GM12878 (cell line): ENCODE measurements around the gene GNG12. TPM values are rescaled to one million over a fixed set of nuclear protein-coding genes. Genes with fewer than 3 reads are reported as not detected.
A peak's percentile ranks its signal among the peaks of the same experiment; 100 is the strongest.

Experiments used
- ATAC-seq: fragments of 200-7000 bp; cut with Tn5 transposase; 3 replicates; pipeline ENCODE4 v1.9.1; 2020; ENCODE audit warnings: mild to moderate bottlenecking, moderate library complexity
- BruUV-seq: library from RNA; stranded (reverse); fragments of 400-500 nt; replicated peaks from 2 replicates; lab custom pipeline; 2021; lab: Mats Ljungman, UMichigan
- CTCF ChIA-PET: fragments of 300-600 bp; sonication (Branson Sonifier 250); formaldehyde crosslinking; extraction: SDS; loops from one replicate; lab custom pipeline; 2021; ENCODE audit warnings: inconsistent platforms; lab: Yijun Ruan, JAX
- POLR2A ChIA-PET: fragments of 350-600 bp; formaldehyde crosslinking; extraction: SDS; loops from one replicate; lab custom pipeline; 2021; ENCODE audit warnings: inconsistent platforms; lab: Charles Lee
- RAD21 ChIA-PET: fragments of 300-600 bp; sonication (Branson Sonifier 250); formaldehyde crosslinking; loops from one replicate; lab custom pipeline; 2023; ENCODE audit warnings: antibody characterized with exemption; ENCODE audit not compliant: unreplicated experiment; lab: Charles Lee
- SMC1A ChIA-PET: fragments of 300-600 bp; sonication (Branson Sonifier 250); formaldehyde crosslinking; loops from one replicate; lab custom pipeline; 2023; ENCODE audit not compliant: unreplicated experiment, uncharacterized antibody; lab: Charles Lee
- DNase-seq: peaks from one replicate; pipeline ENCODE4 v3.0.0-alpha.2; 2011; ENCODE audit warnings: low read depth, low spot score
- FAIRE-seq: peaks from 3 replicates; lab custom pipeline; 2011; peaks lifted over from hg19 to GRCh38; lab: Jason Lieb, UNC
- H2AFZ ChIP-seq: 2 replicates; pipeline ENCODE4 v1.6.0; 2011; ENCODE audit warnings: low read depth, low read length, control low read depth; ENCODE audit not compliant: control insufficient read depth
- H3K27ac ChIP-seq: 2 replicates; pipeline ENCODE4 v1.5.1; 2011; ENCODE audit warnings: control low read depth; ENCODE audit not compliant: control insufficient read depth, insufficient read depth
- H3K27me3 ChIP-seq, 2 experiments: replicated peaks in 1 of 2; 2 replicates each; pipeline versions ENCODE4 v1.6.0 to v1.6.1; 2011; ENCODE audit warnings: low read length in 1 of 2; ENCODE audit not compliant: control insufficient read depth in 2 of 2, insufficient read depth in 2 of 2
- H3K36me3 ChIP-seq, 2 experiments: 2 replicates each; pipeline ENCODE4 v1.5.1; 2011; ENCODE audit warnings: low read length in 1 of 2; ENCODE audit not compliant: control insufficient read depth in 2 of 2, insufficient read depth in 2 of 2
- H3K4me1 ChIP-seq: 2 replicates; pipeline ENCODE4 v1.6.1; 2011; ENCODE audit warnings: mild to moderate bottlenecking, low read length, moderate library complexity, mixed read lengths; ENCODE audit not compliant: control insufficient read depth, insufficient read depth
- H3K4me2 ChIP-seq: 2 replicates; pipeline ENCODE4 v1.6.0; 2011; ENCODE audit warnings: control low read depth; ENCODE audit not compliant: control insufficient read depth, insufficient read depth
- H3K4me3 ChIP-seq: fragments of 200-600 bp; sonication (generic); 2 replicates; pipeline ENCODE4 v1.5.1; 2016
- H3K79me2 ChIP-seq: 2 replicates; pipeline ENCODE4 v1.6.0; 2011; ENCODE audit warnings: low read length; ENCODE audit not compliant: control insufficient read depth, insufficient read depth
- H3K9ac ChIP-seq: 2 replicates; pipeline ENCODE4 v1.8.0; 2011; ENCODE audit warnings: low read length, control low read depth, mixed read lengths; ENCODE audit not compliant: control insufficient read depth, insufficient read depth
- H3K9me3 ChIP-seq: replicated peaks from 3 replicates; pipeline ENCODE4 v1.5.1; 2011; ENCODE audit warnings: mild to moderate bottlenecking, low read length; ENCODE audit not compliant: control insufficient read depth, insufficient read depth
- H4K20me1 ChIP-seq: 2 replicates; pipeline ENCODE4 v1.6.0; 2011; ENCODE audit not compliant: control insufficient read depth, insufficient read depth
- DPF2 ChIP-seq: fragments of 450-650 bp; IDR thresholded peaks from 2 replicates; pipeline ENCODE4 v1.6.1; 2017; ENCODE audit warnings: mild to moderate bottlenecking
- GABPA ChIP-seq: IDR thresholded peaks from 2 replicates; pipeline ENCODE4 v1.6.1; 2014; ENCODE audit warnings: antibody characterized with exemption, low read depth, mild to moderate bottlenecking, inconsistent platforms
- KLF5 ChIP-seq: fragments of 450-650 bp; IDR thresholded peaks from 2 replicates; pipeline ENCODE4 v1.6.1; 2014; ENCODE audit warnings: mild to moderate bottlenecking; ENCODE audit not compliant: partially characterized antibody
- MTA2 ChIP-seq: fragments of 450-650 bp; IDR thresholded peaks from 2 replicates; pipeline ENCODE4 v1.6.1; 2016; ENCODE audit warnings: low read depth, mild to moderate bottlenecking, moderate library complexity
- NBN ChIP-seq: fragments of 450-650 bp; IDR thresholded peaks from 2 replicates; pipeline ENCODE4 v1.6.1; 2016
- NRF1 ChIP-seq: conservative IDR thresholded peaks from 2 replicates; pipeline ENCODE4 v1.6.1; 2011; ENCODE audit warnings: mild to moderate bottlenecking, low read depth, low read length, improper control_type of control experiment
- RELA ChIP-seq: fragments of 450-650 bp; IDR thresholded peaks from 2 replicates; pipeline ENCODE4 v1.8.0; 2014; ENCODE audit warnings: borderline replicate concordance; ENCODE audit not compliant: partially characterized antibody
- ZBTB4 ChIP-seq: fragments of 450-650 bp; formaldehyde crosslinking; IDR thresholded peaks from 2 replicates; pipeline ENCODE4 v1.4.0; 2022; ENCODE audit warnings: mild to moderate bottlenecking, moderate library complexity
- WGBS: methylation state at CpG from one replicate; pipeline ENCODE4 v1.1.6; 2016; ENCODE audit warnings: low lambda C conversion rate; ENCODE audit not compliant: insufficient replicate concordance, insufficient coverage; ENCODE audit errors: missing lambda C conversion rate; 5-methylcytosine and 5-hydroxymethylcytosine counted together
- in situ Hi-C: fragments of 300-500 bp; cut with MboI; formaldehyde crosslinking; loops from 9 replicates; pipeline ENCODE4 v1.14.3; 2018; ENCODE audit warnings: mixed read lengths
- intact Hi-C: fragments of 100-400 bp; cut with micrococcal nuclease; formaldehyde crosslinking; loops from one replicate; pipeline ENCODE4 v1.14.2; 2022; ENCODE audit not compliant: unreplicated experiment
- polyA plus RNA-seq, 11 experiments: library from polyadenylated mRNA; depleted of rRNA in 4 of 11; unstranded in 6 of 11; stranded (reverse) in 5 of 11; fragments of >200 nt; fragmentation: Nextera tagmentation in 4 of 11; fragmentation: Illumina TruSeq in 1 of 11; extraction: Ambion mirVana in 4 of 11; extraction: Trizol in 1 of 11; gene quantifications; 1 replicate in 1 of 11; 2 replicates in 10 of 11; pipeline versions ENCODE4 v1.2.1 to v1.2.3, GENCODE V29; 2011 to 2016; ENCODE audit warnings: inconsistent platforms in 2 of 11, missing spikeins in 2 of 11, low read depth in 1 of 11
- total RNA-seq, 4 experiments: library from RNA; depleted of rRNA in 3 of 4; stranded (reverse); fragments of >200 nt in 3 of 4; fragmentation: Illumina TruSeq in 1 of 4; extraction: Trizol in 1 of 4; gene quantifications; 2 replicates each; pipeline versions ENCODE4 v1.2.1 to v1.2.3, GENCODE V29; 2013 to 2021
- TF ChIP-seq, protein P1 (sequence below): IDR thresholded peaks from 2 replicates; pipeline ENCODE4 v1.6.1; 2011; ENCODE audit warnings: borderline replicate concordance, low read depth, mild to moderate bottlenecking, moderate library complexity, low read length; ENCODE audit not compliant: insufficient read depth, poor library complexity, severe bottlenecking

GNG12 gene
- total and polyA plus RNA-seq, 10 of the 15 experiments (the other 5 are each of a cell fraction or from before 2014, with no cell fraction given): 0.22 to 32.8 (median 0.35) TPM

DNA sequence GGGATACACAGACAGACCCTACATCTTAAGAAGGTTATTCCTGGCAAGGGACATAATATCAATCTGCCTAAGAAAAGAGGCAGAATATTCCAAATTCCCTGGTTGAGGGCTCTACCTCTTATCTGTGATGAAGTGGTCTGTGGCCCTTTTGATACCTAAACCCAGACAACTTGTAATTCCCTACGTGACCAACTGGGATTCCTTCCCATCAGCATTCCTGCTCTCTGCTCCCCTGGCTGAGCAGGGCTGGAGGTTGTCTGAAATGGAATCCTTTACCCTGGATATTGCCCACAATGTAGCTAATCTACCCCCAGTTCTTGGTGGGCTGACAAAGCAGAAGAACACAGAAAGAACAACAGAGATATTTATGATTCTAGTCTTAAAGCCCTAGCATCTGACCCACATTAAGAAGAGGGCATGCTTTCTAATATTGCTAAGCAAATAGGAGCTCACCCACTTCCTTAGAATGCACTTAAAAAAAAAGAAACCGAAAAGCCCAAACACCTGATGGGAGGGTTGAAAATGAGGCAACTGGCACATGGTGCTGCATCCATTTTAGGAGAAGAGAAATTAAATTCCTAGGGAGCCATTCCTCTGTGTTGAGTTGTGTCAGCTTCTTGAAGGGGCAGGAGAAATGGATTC, 111.5 kb downstream of the GNG12 start:
- no peak overlapping the region for H3K4me3 ChIP-seq
- no peaks in the 10 kb centered on the region for H4K20me1 ChIP-seq
- ATAC-seq (peak; percentile 17; the same call in 1 of the 3 replicates), DNase-seq (no peak), FAIRE-seq (no peak)
- POLR2A ChIA-PET: interaction anchor here (0.7 to 1.7 kb wide), 4 partner anchors 9 to 16 kb away, joined by 3 to 6 read pairs (median 4); no protein-coding TSS in a partner anchor
- 18% methylated on average over 2 of the region's 2 CpGs for WGBS
- SMC1A ChIA-PET: interaction anchor here (0.6 to 6.4 kb wide), 8 partner anchors 9 to 39 kb away, joined by 3 to 33 read pairs (median 6); no protein-coding TSS in a partner anchor
- no peaks in the 10 kb centered on the region for H3K27me3 ChIP-seq
- H3K4me2 ChIP-seq: no peak overlapping the region
- CTCF ChIA-PET: interaction anchor here (0.7 to 4.8 kb wide), 7 partner anchors 20 to 161 kb away, joined by 3 to 24 read pairs (median 4); no protein-coding TSS in a partner anchor
- H3K9ac ChIP-seq: no peak overlapping the region
- RAD21 ChIA-PET: interaction anchor here (0.8 to 1.7 kb wide), 4 partner anchors 30 to 44 kb away, joined by 3 to 10 read pairs (median 4); no protein-coding TSS in a partner anchor
- no peak overlapping the region for H3K27ac ChIP-seq
- H3K79me2 ChIP-seq: no peaks in the 10 kb centered on the region
- no TSS peak for BruUV-seq
- no peaks in the 10 kb centered on the region for H3K36me3 ChIP-seq
- H3K9me3 ChIP-seq: no peaks in the 10 kb centered on the region
- in situ Hi-C loops (no loop called here), intact Hi-C loops (no loop called here)
- H2AFZ ChIP-seq: peak overlapping the region; percentile 51
- H3K4me1 ChIP-seq: peaks cover 3% of the 10 kb centered on the region; the same call in 1 of the 2 replicates
- TF ChIP-seq NBN (no peak), DPF2 (no peak), GABPA (no peak)

- DNase-seq (no peak), ATAC-seq (no peak)
- no peak overlapping the region for H3K4me3 ChIP-seq
- H4K20me1 ChIP-seq: no peaks in the 10 kb centered on the region
- no peaks in the 10 kb centered on the region for H3K9me3 ChIP-seq
- H3K27me3 ChIP-seq: no peaks in the 10 kb centered on the region
- no peaks in the 10 kb centered on the region for H3K36me3 ChIP-seq
- no peaks in the 10 kb centered on the region for H3K79me2 ChIP-seq
- RAD21 ChIA-PET: interaction anchor here (1.6 to 1.7 kb wide), 2 partner anchors 34 to 38 kb away, joined by 4 to 10 read pairs; no protein-coding TSS in a partner anchor
- no peak overlapping the region for H2AFZ ChIP-seq
- H3K9ac ChIP-seq: no peak overlapping the region
- TF ChIP-seq ZBTB4 (CRISPR knock-in tag): no peak
- TF ChIP-seq, protein P1, sequence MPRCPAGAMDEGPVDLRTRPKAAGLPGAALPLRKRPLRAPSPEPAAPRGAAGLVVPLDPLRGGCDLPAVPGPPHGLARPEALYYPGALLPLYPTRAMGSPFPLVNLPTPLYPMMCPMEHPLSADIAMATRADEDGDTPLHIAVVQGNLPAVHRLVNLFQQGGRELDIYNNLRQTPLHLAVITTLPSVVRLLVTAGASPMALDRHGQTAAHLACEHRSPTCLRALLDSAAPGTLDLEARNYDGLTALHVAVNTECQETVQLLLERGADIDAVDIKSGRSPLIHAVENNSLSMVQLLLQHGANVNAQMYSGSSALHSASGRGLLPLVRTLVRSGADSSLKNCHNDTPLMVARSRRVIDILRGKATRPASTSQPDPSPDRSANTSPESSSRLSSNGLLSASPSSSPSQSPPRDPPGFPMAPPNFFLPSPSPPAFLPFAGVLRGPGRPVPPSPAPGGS: no peak
- TF ChIP-seq NRF1: no peak
- TF ChIP-seq MTA2: no peak
- TF ChIP-seq KLF5: no peak
- no peak for TF ChIP-seq RELA
- TF ChIP-seq, all 136 proteins: peak for 0
- ChIA-PET CTCF (interaction anchor here (0.6 to 4.8 kb wide), 8 partner anchors 20 to 160 kb away, joined by 3 to 24 read pairs (median 4); no protein-coding TSS in a partner anchor), SMC1A (interaction anchor here (0.6 to 6.4 kb wide), 9 partner anchors 9 to 40 kb away, joined by 3 to 33 read pairs (median 6); no protein-coding TSS in a partner anchor), POLR2A (interaction anchor here (0.7 to 1.7 kb wide), 4 partner anchors 10 to 16 kb away, joined by 3 to 6 read pairs (median 4); no protein-coding TSS in a partner anchor)
- in situ Hi-C loops (no loop called here), intact Hi-C loops (no loop called here)
- Histone ChIP-seq H3K27ac (no peak overlapping the region), H3K4me1 (peaks cover 3% of the 10 kb centered on the region; the same call in 1 of the 2 replicates), H3K4me2 (no peak overlapping the region)
- WGBS: 98% methylated on average over 4 of the region's 4 CpGs
- BruUV-seq: no TSS peak
- no peak for FAIRE-seq
Observed at GRCh38 chr1:67721112-67721511, 112.2 kb downstream of the GNG12 start.
